Measurements from ENCODE around the gene RIMBP2. TPM values are rescaled to one million over a fixed set of nuclear protein-coding genes. Genes with fewer than 3 reads are reported as not detected.

The RIMBP2 gene
- total and polyA plus RNA-seq, 2 experiments from 2014 or later = 0.31 to 0.37 TPM

DNA sequence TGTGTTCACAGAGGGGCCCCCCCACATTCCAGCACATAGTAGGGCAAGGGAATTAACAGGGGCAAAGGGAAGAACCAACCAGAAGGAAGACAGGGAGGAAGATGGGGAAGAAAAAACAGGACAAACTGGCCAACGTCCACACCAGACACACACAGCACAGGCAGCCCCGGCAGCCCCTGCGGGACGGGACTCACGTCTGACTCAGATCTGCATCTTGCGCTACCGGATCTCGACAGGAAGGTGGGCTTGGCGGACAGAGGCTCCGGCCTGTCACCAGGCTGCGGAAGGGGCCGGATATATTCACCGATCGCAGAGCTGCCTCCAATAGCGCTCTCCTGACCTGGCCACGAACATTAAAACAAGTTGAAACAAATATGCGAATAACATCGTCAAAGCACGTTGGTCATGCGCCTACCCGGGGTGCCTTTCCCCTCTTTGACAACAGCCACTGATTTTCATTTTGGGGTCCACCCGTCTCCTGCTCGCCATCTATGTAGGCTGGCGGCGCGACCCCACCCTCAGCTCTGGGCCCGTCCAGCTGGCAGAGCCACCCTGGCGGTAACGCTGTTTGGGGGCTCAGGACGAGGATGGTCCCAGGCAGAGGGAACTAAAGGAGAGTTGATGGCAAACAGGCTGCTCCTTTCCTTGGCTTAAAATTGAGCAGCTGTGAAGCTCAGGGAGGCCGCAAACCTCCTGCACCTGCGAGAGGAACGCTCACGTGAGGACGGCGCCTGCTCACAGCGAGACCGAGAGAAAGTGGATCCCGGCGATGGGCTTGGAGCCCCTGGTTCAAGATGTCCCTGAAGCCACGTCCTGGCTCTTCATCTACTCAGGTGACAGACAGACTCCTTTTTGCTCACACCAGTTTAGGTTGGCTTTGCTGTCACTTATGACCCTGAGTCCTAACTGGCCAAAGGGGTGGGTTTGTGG lies 264.8 kb downstream of the RIMBP2 start:
- Histone ChIP-seq H3K27ac (ENCODE audit: low read depth) (no peak overlapping the region), H3K4me2 (no peak overlapping the region), H3K79me2 (replicated peaks; ENCODE audit: insufficient read depth) (no peaks in the 10 kb centered on the region), H4K20me1 (replicated peaks; ENCODE audit: insufficient read depth) (no peaks in the 10 kb centered on the region), H2AFZ (no peak overlapping the region), H3K9me2 (ENCODE audit: insufficient read depth) (no peaks in the 10 kb centered on the region), H3K36me3 (ENCODE audit: insufficient read depth) (no peaks in the 10 kb centered on the region), H3K4me1 (ENCODE audit: insufficient read depth) (no peaks in the 10 kb centered on the region), H3F3A (replicated peaks; ENCODE audit: low read depth) (no peaks in the 10 kb centered on the region), H3K27me3 (ENCODE audit: insufficient read depth) (no peaks in the 10 kb centered on the region), H3K4me3 (no peak overlapping the region)
- H3K27me3 Mint-ChIP-seq (ENCODE audit: insufficient read depth, low read depth, poor library complexity) = peaks cover 8% of the 10 kb centered on the region
- no peak overlapping the region for H3K27ac Mint-ChIP-seq
- peaks cover 30% of the 10 kb centered on the region for H3K36me3 Mint-ChIP-seq (ENCODE audit: low read depth)
- H3K9me3 Mint-ChIP-seq = peaks cover 98% of the 10 kb centered on the region
- no peak overlapping the region for H3K4me3 Mint-ChIP-seq
- no peak for ATAC-seq
- TF ChIP-seq CTCF (conservative IDR thresholded peaks at IDR 0.05; ENCODE audit: low read depth in 2 of 2) (no peak), CREB1 (CRISPR knock-in tag; IDR thresholded peaks at IDR 0.05; ENCODE audit: low read depth) (no peak), EZH2phosphoT487 (IDR thresholded peaks at IDR 0.05; ENCODE audit: unreplicated experiment) (no peak), EZH2 (IDR thresholded peaks at IDR 0.05; ENCODE audit: low read depth, unreplicated experiment) (no peak)
- TF ChIP-seq, protein P1, sequence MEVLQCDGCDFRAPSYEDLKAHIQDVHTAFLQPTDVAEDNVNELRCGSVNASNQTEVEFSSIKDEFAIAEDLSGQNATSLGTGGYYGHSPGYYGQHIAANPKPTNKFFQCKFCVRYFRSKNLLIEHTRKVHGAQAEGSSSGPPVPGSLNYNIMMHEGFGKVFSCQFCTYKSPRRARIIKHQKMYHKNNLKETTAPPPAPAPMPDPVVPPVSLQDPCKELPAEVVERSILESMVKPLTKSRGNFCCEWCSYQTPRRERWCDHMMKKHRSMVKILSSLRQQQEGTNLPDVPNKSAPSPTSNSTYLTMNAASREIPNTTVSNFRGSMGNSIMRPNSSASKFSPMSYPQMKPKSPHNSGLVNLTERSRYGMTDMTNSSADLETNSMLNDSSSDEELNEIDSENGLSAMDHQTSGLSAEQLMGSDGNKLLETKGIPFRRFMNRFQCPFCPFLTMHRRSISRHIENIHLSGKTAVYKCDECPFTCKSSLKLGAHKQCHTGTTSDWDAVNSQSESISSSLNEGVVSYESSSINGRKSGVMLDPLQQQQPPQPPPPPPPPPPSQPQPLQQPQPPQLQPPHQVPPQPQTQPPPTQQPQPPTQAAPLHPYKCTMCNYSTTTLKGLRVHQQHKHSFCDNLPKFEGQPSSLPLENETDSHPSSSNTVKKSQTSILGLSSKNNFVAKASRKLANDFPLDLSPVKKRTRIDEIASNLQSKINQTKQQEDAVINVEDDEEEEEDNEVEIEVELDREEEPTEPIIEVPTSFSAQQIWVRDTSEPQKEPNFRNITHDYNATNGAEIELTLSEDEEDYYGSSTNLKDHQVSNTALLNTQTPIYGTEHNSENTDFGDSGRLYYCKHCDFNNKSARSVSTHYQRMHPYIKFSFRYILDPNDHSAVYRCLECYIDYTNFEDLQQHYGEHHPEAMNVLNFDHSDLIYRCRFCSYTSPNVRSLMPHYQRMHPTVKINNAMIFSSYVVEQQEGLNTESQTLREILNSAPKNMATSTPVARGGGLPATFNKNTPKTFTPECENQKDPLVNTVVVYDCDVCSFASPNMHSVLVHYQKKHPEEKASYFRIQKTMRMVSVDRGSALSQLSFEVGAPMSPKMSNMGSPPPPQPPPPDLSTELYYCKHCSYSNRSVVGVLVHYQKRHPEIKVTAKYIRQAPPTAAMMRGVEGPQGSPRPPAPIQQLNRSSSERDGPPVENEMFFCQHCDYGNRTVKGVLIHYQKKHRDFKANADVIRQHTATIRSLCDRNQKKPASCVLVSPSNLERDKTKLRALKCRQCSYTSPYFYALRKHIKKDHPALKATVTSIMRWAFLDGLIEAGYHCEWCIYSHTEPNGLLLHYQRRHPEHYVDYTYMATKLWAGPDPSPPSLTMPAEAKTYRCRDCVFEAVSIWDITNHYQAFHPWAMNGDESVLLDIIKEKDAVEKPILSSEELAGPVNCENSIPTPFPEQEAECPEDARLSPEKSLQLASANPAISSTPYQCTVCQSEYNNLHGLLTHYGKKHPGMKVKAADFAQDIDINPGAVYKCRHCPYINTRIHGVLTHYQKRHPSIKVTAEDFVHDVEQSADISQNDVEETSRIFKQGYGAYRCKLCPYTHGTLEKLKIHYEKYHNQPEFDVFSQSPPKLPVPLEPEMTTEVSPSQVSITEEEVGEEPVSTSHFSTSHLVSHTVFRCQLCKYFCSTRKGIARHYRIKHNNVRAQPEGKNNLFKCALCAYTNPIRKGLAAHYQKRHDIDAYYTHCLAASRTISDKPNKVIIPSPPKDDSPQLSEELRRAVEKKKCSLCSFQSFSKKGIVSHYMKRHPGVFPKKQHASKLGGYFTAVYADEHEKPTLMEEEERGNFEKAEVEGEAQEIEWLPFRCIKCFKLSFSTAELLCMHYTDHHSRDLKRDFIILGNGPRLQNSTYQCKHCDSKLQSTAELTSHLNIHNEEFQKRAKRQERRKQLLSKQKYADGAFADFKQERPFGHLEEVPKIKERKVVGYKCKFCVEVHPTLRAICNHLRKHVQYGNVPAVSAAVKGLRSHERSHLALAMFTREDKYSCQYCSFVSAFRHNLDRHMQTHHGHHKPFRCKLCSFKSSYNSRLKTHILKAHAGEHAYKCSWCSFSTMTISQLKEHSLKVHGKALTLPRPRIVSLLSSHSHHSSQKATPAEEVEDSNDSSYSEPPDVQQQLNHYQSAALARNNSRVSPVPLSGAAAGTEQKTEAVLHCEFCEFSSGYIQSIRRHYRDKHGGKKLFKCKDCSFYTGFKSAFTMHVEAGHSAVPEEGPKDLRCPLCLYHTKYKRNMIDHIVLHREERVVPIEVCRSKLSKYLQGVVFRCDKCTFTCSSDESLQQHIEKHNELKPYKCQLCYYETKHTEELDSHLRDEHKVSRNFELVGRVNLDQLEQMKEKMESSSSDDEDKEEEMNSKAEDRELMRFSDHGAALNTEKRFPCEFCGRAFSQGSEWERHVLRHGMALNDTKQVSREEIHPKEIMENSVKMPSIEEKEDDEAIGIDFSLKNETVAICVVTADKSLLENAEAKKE (CRISPR knock-in tag; IDR thresholded peaks at IDR 0.05) = no peak
- DNase-seq (ENCODE audit: low spot score) = no peak
- no peaks in the 10 kb centered on the region for H3K4me1 Mint-ChIP-seq
